Gastroesophageal sphincter (tissue), 4 donors: ENCODE results near the gene MRPL38. TPM values are rescaled to one million over a fixed set of nuclear protein-coding genes. Genes with fewer than 3 reads are reported as not detected.

Experiments
- ATAC-seq: fragments of 150-250 bp; one replicate; pipeline ENCODE4 v1.9.1; 2016; ENCODE audit warnings: mild to moderate bottlenecking, moderate library complexity
- H3K27ac ChIP-seq, 4 donors: fragments of 200-600 bp; sonication (generic) in 3 of 4; 1 replicate in 3 of 4; 2 replicates in 1 of 4; pipeline ENCODE4 v1.5.1; 2016 to 2019
- H3K27me3 ChIP-seq: fragments of 200-600 bp; sonication (generic); one replicate; pipeline ENCODE4 v1.5.1; 2019
- H3K36me3 ChIP-seq, 2 donors: fragments of 200-600 bp; sonication (generic); one replicate each; pipeline ENCODE4 v1.5.1; 2019; ENCODE audit warnings: control low read depth in 1 of 2
- H3K4me1 ChIP-seq, 3 donors: fragments of 200-600 bp; sonication (generic); 1 replicate in 2 of 3; 2 replicates in 1 of 3; pipeline ENCODE4 v1.5.1; 2016 to 2019; ENCODE audit warnings: control low read depth in 2 of 3
- H3K4me3 ChIP-seq, 2 donors: fragments of 200-600 bp; sonication (generic); one replicate each; pipeline ENCODE4 v1.5.1; 2019; ENCODE audit warnings: mild to moderate bottlenecking in 1 of 2, moderate library complexity in 1 of 2
- H3K9me3 ChIP-seq, 3 donors: fragments of 200-600 bp; sonication (generic); one replicate each; pipeline ENCODE4 v1.5.1; 2017 to 2019; ENCODE audit warnings: control low read depth in 2 of 3
- EP300 ChIP-seq: sonication (generic); formaldehyde crosslinking; IDR thresholded peaks from one replicate; pipeline ENCODE4 v1.6.1; 2017; ENCODE audit warnings: antibody characterized with exemption, mild to moderate bottlenecking
- POLR2A ChIP-seq, 2 donors: fragments of 450-650 bp; IDR thresholded peaks; one replicate each; pipeline ENCODE4 v1.6.1; 2017; ENCODE audit warnings: antibody characterized with exemption in 2 of 2, mild to moderate bottlenecking in 2 of 2, moderate library complexity in 1 of 2
- POLR2AphosphoS5 ChIP-seq: sonication (generic); formaldehyde crosslinking; IDR thresholded peaks from one replicate; pipeline ENCODE4 v1.6.1; 2017; ENCODE audit warnings: antibody characterized with exemption
- WGBS, 2 donors: methylation state at CpG; one replicate each; pipeline ENCODE4 v1.1.5; 2018; ENCODE audit warnings: low coverage in 1 of 2; 5-methylcytosine and 5-hydroxymethylcytosine counted together
- total RNA-seq, 4 donors: library from RNA; depleted of rRNA; stranded (reverse); fragments of >200 nt; gene quantifications; one replicate each; pipeline ENCODE4 v1.1.0, GENCODE V29; 2016
- TF ChIP-seq, protein P1 (sequence below), 4 experiments: fragments of 200-600 bp in 2 of 4; fragments of 450-650 bp in 2 of 4; sonication (generic) in 1 of 4; IDR thresholded peaks; one replicate each; pipeline ENCODE4 v1.5.1; 2017 to 2019; ENCODE audit warnings: antibody characterized with exemption in 4 of 4, mild to moderate bottlenecking in 2 of 4, moderate library complexity in 2 of 4

MRPL38 gene
- total RNA-seq, 4 donors from 2014 or later: 18.4 to 69.6 (median 44.3) TPM

DNA sequence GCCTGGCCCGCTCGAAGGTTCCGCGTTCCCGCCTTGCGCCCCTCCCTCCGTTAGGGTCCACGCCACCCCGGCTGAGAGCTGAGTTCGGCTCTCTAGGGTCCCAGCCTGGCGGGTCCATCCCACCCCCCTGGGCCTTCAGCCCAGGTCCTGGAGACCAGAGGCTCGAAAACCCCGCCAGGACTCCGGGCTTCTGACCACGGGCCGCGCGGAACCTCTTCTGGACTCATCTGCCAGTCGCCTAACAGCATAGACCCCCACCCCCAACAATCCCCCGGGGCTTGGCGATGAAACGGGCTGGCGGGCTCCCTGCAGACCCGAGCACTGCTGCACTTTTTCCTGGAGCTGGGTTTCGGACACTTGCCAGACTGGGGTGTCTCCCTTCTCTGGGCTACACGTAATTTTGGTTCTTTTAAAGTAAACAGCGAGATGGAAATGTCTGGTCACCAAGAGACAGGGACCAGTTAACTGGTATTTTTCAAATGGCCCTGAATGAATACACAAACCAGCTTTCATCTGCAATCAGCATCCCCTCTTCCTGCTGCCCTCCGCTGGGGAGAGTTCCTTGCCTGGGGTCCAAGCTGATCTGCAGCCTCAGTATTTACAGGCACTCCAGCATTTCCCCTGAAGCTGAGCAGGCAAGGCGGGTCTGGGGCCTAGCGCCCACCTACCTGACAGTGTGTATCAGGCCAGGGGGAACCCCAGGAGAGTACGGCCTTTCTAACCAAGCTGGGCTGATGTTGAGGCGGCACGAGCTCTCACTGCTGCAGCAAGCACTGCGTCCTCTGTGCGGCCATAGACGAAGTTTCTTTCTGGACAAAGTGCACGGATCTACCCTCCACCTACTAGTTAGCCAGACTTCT, 7.3 kb downstream of the MRPL38 start:
- Histone ChIP-seq H3K9me3 (no peaks in the 10 kb centered on the region), H3K27ac (peak overlapping the region; percentile 78 to 96 (median 95)), H3K4me1 (peaks cover 0 to 50% (median 23%) of the 10 kb centered on the region in 3 donors), H3K27me3 (no peaks in the 10 kb centered on the region), H3K4me3 (peak overlapping the region; percentile 50 to 82), H3K36me3 (peaks cover 0 to 54% of the 10 kb centered on the region in 2 donors)
- ATAC-seq: no peak
- 19% methylated on average over 15 of the region's 37 CpGs; no CpG with 5 or more reads in 1 of the 2 donors for WGBS, 2 donors
- no peak for TF ChIP-seq EP300
- TF ChIP-seq POLR2AphosphoS5: no peak
- TF ChIP-seq, protein P1, sequence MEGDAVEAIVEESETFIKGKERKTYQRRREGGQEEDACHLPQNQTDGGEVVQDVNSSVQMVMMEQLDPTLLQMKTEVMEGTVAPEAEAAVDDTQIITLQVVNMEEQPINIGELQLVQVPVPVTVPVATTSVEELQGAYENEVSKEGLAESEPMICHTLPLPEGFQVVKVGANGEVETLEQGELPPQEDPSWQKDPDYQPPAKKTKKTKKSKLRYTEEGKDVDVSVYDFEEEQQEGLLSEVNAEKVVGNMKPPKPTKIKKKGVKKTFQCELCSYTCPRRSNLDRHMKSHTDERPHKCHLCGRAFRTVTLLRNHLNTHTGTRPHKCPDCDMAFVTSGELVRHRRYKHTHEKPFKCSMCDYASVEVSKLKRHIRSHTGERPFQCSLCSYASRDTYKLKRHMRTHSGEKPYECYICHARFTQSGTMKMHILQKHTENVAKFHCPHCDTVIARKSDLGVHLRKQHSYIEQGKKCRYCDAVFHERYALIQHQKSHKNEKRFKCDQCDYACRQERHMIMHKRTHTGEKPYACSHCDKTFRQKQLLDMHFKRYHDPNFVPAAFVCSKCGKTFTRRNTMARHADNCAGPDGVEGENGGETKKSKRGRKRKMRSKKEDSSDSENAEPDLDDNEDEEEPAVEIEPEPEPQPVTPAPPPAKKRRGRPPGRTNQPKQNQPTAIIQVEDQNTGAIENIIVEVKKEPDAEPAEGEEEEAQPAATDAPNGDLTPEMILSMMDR (IDR thresholded peaks at IDR 0.05): no peak
- TF ChIP-seq POLR2A (IDR thresholded peaks at IDR 0.05): no peak

DNA sequence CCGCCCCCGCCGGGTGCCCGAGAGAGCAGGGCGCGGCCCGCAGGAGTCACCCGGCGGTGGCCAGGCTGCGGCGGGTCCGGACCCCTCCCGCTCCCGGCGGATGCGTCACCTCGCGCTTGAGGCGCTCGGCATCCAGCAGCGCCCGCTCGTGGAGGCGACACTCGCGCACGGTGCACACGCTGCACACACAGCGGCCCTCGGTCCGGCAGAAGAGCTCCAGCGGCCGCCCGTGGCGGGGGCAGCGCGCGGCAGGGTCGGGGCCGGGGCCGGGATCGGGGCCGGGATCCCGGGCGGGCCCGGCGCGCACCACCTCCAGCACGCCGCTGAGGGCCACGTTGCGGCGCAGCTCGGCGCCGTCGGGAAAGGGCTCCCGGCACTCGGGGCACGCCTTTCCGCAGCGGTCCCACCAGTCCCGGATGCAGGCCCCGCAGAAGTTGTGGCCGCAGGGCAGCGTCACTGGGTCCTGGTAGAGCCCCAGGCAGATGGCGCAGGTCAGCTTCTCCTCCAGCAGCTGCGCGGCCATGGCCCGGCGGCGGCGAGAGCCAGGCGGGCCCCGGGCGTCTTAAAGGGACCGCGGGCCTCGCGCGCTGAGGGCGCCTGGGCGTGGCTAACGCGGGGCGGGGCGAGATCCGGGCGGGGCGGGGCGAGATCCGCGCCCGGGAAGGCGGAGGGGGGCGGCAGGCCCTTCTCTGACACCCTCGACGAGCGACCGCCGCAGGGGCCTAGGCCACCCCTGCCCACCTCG, 8.1 kb downstream of the MRPL38 start, which contains the start of gene TRIM65:
Gene TRIM65 (minus strand): TSS at position 537 of the 745 bp plus-strand sequence. CDS start 14 bp downstream, at position 523.
- H3K36me3 ChIP-seq: peaks cover 0 to 54% of the 10 kb centered on the region in 2 donors
- no peaks in the 10 kb centered on the region for H3K9me3 ChIP-seq
- peaks cover 0 to 58% (median 23%) of the 10 kb centered on the region in 3 donors for H3K4me1 ChIP-seq
- H3K4me3 ChIP-seq: peak within 1 kb of the TSS; percentile 50 to 82
- H3K27ac ChIP-seq: peak within 1 kb of the TSS; percentile 78 to 96 (median 95)
- no CpG with 5 or more reads among the region's 102 CpGs for WGBS, 2 donors
- ATAC-seq: peak; percentile 91
- no peaks in the 10 kb centered on the region for H3K27me3 ChIP-seq
- peak; percentile 79 to 82 for TF ChIP-seq POLR2A (IDR thresholded peaks at IDR 0.05)
- peak; percentile 78 for TF ChIP-seq POLR2AphosphoS5
- TF ChIP-seq EP300: no peak
- TF ChIP-seq, protein P1 (IDR thresholded peaks at IDR 0.05): peak in 3 of 4 experiments; percentile 47 to 73 (median 51)

DNA sequence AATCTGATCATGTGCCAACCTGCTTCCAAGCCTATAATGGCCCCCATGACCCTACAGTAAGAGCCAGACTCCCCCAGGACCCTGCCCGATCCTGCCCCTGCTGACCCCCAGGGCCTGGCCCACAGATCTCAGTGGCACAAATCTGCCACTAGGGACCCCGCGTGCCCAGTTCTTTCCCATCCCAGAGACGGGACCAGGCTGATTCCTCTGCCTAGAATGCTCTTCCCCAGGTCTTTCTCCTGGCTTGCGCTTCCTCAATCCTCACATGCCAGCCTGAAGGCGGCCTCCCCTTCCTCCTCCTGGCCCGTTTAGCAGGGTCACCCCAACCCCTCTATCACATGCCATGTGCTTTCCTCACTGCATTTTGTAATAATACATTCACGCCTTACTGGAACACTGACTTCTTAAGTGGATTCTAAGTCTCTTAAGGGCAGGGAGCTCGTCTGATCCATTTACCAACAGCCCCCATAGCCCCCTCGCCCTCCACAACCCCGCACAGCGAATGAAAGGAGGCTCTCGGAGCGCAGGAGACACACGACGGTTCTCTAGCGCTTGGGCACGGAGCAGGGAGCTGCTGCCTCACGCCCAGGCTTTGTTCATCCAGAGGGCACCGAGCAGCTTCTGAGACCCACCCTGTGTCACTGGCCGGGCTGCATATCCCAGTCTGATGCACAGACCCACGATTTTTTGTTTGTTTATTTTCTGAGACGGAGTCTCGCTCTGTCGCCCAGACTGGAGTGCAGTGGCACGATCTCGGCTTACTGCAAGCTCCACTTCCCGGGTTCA, 9.1 kb downstream of the MRPL38 start:
- ATAC-seq: no peak
- no peaks in the 10 kb centered on the region for H3K9me3 ChIP-seq
- no peaks in the 10 kb centered on the region for H3K27me3 ChIP-seq
- peak overlapping the region; percentile 50 to 82 for H3K4me3 ChIP-seq
- WGBS, 2 donors: 19 to 49% methylated on average over 6 to 23 of the region's 28 CpGs
- peaks cover 0 to 61% (median 23%) of the 10 kb centered on the region in 3 donors for H3K4me1 ChIP-seq
- no peak for TF ChIP-seq EP300
- TF ChIP-seq, protein P1 (IDR thresholded peaks at IDR 0.05): peak in 3 of 4 experiments; percentile 22 to 60 (median 35)
- peak overlapping the region; percentile 78 to 96 (median 95) for H3K27ac ChIP-seq
- peaks cover 0 to 54% of the 10 kb centered on the region in 2 donors for H3K36me3 ChIP-seq

DNA sequence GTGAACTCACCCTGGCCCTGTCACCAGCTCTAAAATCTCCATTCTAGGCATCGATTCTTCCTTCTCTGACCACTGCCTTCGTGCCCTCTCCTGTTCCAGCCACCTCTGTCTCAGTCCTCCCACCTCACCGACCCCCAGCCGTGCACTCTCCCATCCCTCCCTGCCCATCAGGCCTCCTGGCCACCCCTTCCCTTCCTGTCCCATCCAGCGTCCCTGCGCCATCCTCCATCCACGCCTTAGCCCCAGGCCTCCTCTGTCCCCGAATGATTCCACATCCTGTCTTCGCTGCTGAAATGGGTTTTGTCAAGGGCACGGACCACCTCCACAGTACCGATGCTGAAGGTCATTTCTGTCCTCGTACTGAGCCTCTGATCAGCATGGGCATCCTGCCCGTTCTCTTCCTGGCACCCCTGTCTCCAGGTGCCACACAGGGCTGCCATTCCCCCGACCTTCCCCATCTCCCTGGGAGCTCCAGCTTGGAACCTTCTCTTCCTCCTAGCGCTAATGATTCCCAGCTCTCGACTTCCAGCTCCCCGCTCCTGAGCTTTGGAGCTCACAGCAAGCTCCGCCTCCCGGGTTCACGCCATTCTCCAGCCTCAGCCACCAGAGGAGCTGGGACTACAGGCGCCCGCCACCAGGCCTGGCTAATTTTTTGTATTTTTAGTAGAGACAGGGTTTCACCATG, 10.5 kb downstream of the MRPL38 start:
- H3K36me3 ChIP-seq: peaks cover 0 to 54% of the 10 kb centered on the region in 2 donors
- peaks cover 0 to 61% (median 23%) of the 10 kb centered on the region in 3 donors for H3K4me1 ChIP-seq
- no peaks in the 10 kb centered on the region for H3K27me3 ChIP-seq
- TF ChIP-seq, protein P1 (IDR thresholded peaks at IDR 0.05): no peak
- TF ChIP-seq POLR2A (IDR thresholded peaks at IDR 0.05): no peak
- TF ChIP-seq EP300: no peak
- TF ChIP-seq POLR2AphosphoS5: no peak
- H3K9me3 ChIP-seq: no peaks in the 10 kb centered on the region
- no peak overlapping the region for H3K4me3 ChIP-seq
- WGBS, 2 donors: 69 to 73% methylated on average over 8 to 22 of the region's 22 CpGs
- ATAC-seq: no peak
- H3K27ac ChIP-seq: peak overlapping the region in 3 of 4 donors; percentile 94 to 96 (median 96)
